Activated T-helper 2 cell treated with anti-CD3 and anti-CD28 coated beads, Interferon-gamma antibody, Interleukin-2, Interleukin-4, amounts not matched to agents 10 μg/mL and 5 μg/mL and 100 μg/mL, durations not matched to agents 14 hours and 24 hours and 36 hours (primary cell): Measurements from ENCODE around the gene IL17D. TPM values are rescaled to one million over a fixed set of nuclear protein-coding genes. Genes with fewer than 3 reads are reported as not detected.

Source experiments
- DNase-seq: peaks from one replicate; pipeline ENCODE4 v3.0.0; 2021; ENCODE audit warnings: low spot score
- H3K27ac Mint-ChIP-seq: one replicate; pipeline ENCODE4 v1.8.0; 2021; ENCODE audit warnings: mixed read lengths
- H3K27me3 Mint-ChIP-seq: one replicate; pipeline ENCODE4 v1.8.0; 2021; ENCODE audit warnings: low read depth, mixed read lengths
- H3K36me3 Mint-ChIP-seq: one replicate; pipeline ENCODE4 v1.8.0; 2021; ENCODE audit warnings: low read depth, mixed read lengths
- H3K4me1 Mint-ChIP-seq: one replicate; pipeline ENCODE4 v1.8.0; 2021; ENCODE audit warnings: low read depth, mixed read lengths
- H3K4me3 Mint-ChIP-seq: one replicate; pipeline ENCODE4 v1.8.0; 2021; ENCODE audit warnings: low read depth, mild to moderate bottlenecking, moderate library complexity, mixed read lengths
- H3K9me3 Mint-ChIP-seq: one replicate; pipeline ENCODE4 v1.8.0; 2021; ENCODE audit warnings: mixed read lengths
- intact Hi-C: fragments of 100-400 bp; cut with micrococcal nuclease; formaldehyde crosslinking; loops from one replicate; pipeline ENCODE4 v1.15.1; 2023
- total RNA-seq: library from RNA; stranded (reverse); gene quantifications from 2 replicates; pipeline ENCODE4 v1.2.3, GENCODE V29; 2022

The IL17D gene
- total RNA-seq, 1 donor from 2014 or later = 0.25 TPM

GRCh38 chr13:20701461-20701860, 2.0 kb upstream of the IL17D start:
- Mint-ChIP-seq H3K9me3 (no peaks in the 10 kb centered on the region), H3K4me3 (no peak overlapping the region), H3K4me1 (peaks cover 5% of the 10 kb centered on the region), H3K27me3 (peaks cover 43% of the 10 kb centered on the region), H3K27ac (no peak overlapping the region), H3K36me3 (no peaks in the 10 kb centered on the region)
- DNase-seq = no peak
- intact Hi-C loops = loop anchor here (5.0 to 10.0 kb wide), 2 partner anchors 177 to 509 kb away; partner anchors contain the start of genes CRYL1 and GJB2

- H3K4me1 Mint-ChIP-seq = peaks cover 5% of the 10 kb centered on the region
- H3K9me3 Mint-ChIP-seq = no peaks in the 10 kb centered on the region
- intact Hi-C loops = loop anchor here (2.0 to 10.0 kb wide), 3 partner anchors 70 to 510 kb away; partner anchors contain the start of genes CRYL1, EEF1AKMT1 and GJB2
- no peak overlapping the region for H3K27ac Mint-ChIP-seq
- peaks cover 43% of the 10 kb centered on the region for H3K27me3 Mint-ChIP-seq
- DNase-seq = no peak
- H3K36me3 Mint-ChIP-seq = no peaks in the 10 kb centered on the region
- H3K4me3 Mint-ChIP-seq = peak overlapping the region; percentile 87
Observed at GRCh38 chr13:20702530-20702914, 977 bp upstream of the IL17D start.

GRCh38 chr13:20703780-20704458, 420 bp downstream of the IL17D start:
- Mint-ChIP-seq H3K36me3 (no peaks in the 10 kb centered on the region), H3K4me3 (no peak overlapping the region), H3K27me3 (peaks cover 37% of the 10 kb centered on the region), H3K4me1 (peaks cover 6% of the 10 kb centered on the region), H3K9me3 (no peaks in the 10 kb centered on the region), H3K27ac (no peak overlapping the region)
- DNase-seq = peak; percentile 69
- intact Hi-C loops = loop anchor here (2.0 to 10.0 kb wide), 3 partner anchors 69 to 512 kb away; partner anchors contain the start of genes CRYL1, EEF1AKMT1 and GJB2

- H3K4me3 Mint-ChIP-seq = peak overlapping the region; percentile 76
- no peak for DNase-seq
- no peaks in the 10 kb centered on the region for H3K36me3 Mint-ChIP-seq
- H3K9me3 Mint-ChIP-seq = no peaks in the 10 kb centered on the region
- intact Hi-C loops = loop anchor here (5.0 to 10.0 kb wide), 2 partner anchors 180 to 512 kb away; partner anchors contain the start of genes CRYL1 and GJB2
- H3K27me3 Mint-ChIP-seq = peaks cover 35% of the 10 kb centered on the region
- H3K27ac Mint-ChIP-seq = no peak overlapping the region
- peaks cover 9% of the 10 kb centered on the region for H3K4me1 Mint-ChIP-seq
Observed at GRCh38 chr13:20704459-20705069, 1.1 kb downstream of the IL17D start.

DNA sequence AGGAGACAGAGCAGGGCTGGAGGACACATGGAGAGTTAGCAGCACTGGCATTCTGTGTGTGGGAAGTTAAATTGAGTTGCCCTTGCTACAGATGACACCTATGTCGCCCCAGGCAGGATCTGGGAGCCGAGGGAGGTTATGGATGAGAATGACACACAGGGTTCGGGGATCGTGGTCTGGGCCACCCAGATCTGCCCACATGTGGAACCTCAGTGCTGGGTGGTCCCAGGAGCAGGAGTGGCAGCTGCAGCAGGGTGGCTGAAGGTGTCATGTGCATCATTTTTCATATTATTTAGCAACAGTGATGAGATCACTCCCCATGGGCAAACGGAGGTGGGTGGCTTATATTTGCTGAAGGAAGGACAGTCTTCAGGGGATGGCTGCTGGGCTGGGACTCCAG, 3.2 kb downstream of the IL17D start:
- Mint-ChIP-seq H3K36me3 (no peaks in the 10 kb centered on the region), H3K4me1 (peaks cover 9% of the 10 kb centered on the region), H3K27me3 (peaks cover 19% of the 10 kb centered on the region), H3K9me3 (no peaks in the 10 kb centered on the region), H3K27ac (peak overlapping the region; percentile 9), H3K4me3 (no peak overlapping the region)
- no peak for DNase-seq
- intact Hi-C loops = loop anchor here (10.0 kb wide), 1 partner anchor 182 kb away; the partner anchor contains the start of gene CRYL1

GRCh38 chr13:20708216-20708615, 4.7 kb downstream of the IL17D start:
- H3K27me3 Mint-ChIP-seq = peaks cover 7% of the 10 kb centered on the region
- intact Hi-C loops = loop anchor here (10.0 kb wide), 1 partner anchor 183 kb away; the partner anchor contains the start of gene CRYL1
- H3K36me3 Mint-ChIP-seq = no peaks in the 10 kb centered on the region
- H3K4me1 Mint-ChIP-seq = peaks cover 5% of the 10 kb centered on the region
- no peak for DNase-seq
- no peak overlapping the region for H3K4me3 Mint-ChIP-seq
- no peak overlapping the region for H3K27ac Mint-ChIP-seq
- no peaks in the 10 kb centered on the region for H3K9me3 Mint-ChIP-seq

- intact Hi-C loops = loop anchor here (10.0 kb wide), 1 partner anchor 185 kb away; the partner anchor contains the start of gene CRYL1
- Mint-ChIP-seq H3K9me3 (no peaks in the 10 kb centered on the region), H3K4me3 (no peak overlapping the region), H3K4me1 (peaks cover 5% of the 10 kb centered on the region), H3K36me3 (no peaks in the 10 kb centered on the region), H3K27me3 (peaks cover 13% of the 10 kb centered on the region), H3K27ac (no peak overlapping the region)
- DNase-seq = no peak
Observed at GRCh38 chr13:20709369-20709768, 5.9 kb downstream of the IL17D start.

GRCh38 chr13:20709782-20710181, 6.3 kb downstream of the IL17D start:
- intact Hi-C loops = loop anchor here (5.0 to 10.0 kb wide), 3 partner anchors 118 to 212 kb away; partner anchors contain the start of gene CRYL1
- H3K4me3 Mint-ChIP-seq = no peak overlapping the region
- no peaks in the 10 kb centered on the region for H3K9me3 Mint-ChIP-seq
- no peaks in the 10 kb centered on the region for H3K36me3 Mint-ChIP-seq
- peaks cover 13% of the 10 kb centered on the region for H3K27me3 Mint-ChIP-seq
- no peak for DNase-seq
- no peak overlapping the region for H3K27ac Mint-ChIP-seq
- peaks cover 5% of the 10 kb centered on the region for H3K4me1 Mint-ChIP-seq

DNA sequence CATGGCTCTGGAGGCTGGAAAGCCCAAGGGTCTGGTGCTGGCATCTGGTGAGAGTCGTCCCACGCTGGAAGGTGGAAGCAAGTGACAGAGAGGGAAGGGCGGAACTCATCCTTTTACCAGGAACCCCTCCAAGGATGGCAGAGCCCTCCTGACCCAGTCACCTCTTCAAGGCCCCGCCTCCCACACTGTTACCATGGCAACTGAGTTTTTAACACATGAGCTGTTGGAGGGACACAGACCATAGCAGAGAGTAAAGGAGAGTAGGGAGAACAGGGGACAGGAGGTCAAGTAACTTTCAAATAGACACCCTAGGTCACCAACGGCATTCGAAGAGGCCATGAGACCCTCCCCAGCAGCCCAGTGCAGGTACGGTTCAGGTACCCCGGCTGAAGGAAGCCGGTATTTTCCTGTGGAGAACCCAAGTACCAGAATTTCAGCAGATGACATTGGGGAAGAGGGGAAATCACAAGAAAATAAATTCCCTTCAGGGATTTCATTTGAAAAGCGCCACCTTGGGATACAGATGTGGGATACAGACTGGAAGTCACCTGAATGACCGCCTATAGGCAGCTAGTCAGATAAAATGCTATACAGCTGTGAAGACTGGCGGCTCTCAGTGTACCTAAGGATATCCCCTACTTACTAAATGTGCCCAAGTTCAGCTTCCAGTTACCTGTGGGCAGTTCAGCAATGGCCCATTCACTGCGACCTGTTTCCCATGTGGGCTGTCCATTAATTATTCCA, 8.0 kb downstream of the IL17D start:
- DNase-seq = no peak
- Mint-ChIP-seq H3K27ac (no peak overlapping the region), H3K27me3 (peaks cover 9% of the 10 kb centered on the region), H3K9me3 (no peaks in the 10 kb centered on the region), H3K4me3 (no peak overlapping the region), H3K4me1 (peaks cover 5% of the 10 kb centered on the region), H3K36me3 (no peaks in the 10 kb centered on the region)
- intact Hi-C loops = loop anchor here (1.0 to 5.0 kb wide), 3 partner anchors 116 to 214 kb away; no protein-coding TSS in a partner anchor

GRCh38 chr13:20713014-20713376, 9.5 kb downstream of the IL17D start:
- Mint-ChIP-seq H3K9me3 (no peaks in the 10 kb centered on the region), H3K4me1 (peaks cover 5% of the 10 kb centered on the region)

GRCh38 chr13:20713751-20714150, 10.3 kb downstream of the IL17D start:
- Mint-ChIP-seq H3K27me3 (peaks cover 9% of the 10 kb centered on the region), H3K4me1 (peaks cover 5% of the 10 kb centered on the region), H3K4me3 (no peak overlapping the region), H3K36me3 (no peaks in the 10 kb centered on the region), H3K27ac (no peak overlapping the region), H3K9me3 (no peaks in the 10 kb centered on the region)
- intact Hi-C loops = loop anchor here (5.0 kb wide), 2 partner anchors 114 to 216 kb away; no protein-coding TSS in a partner anchor
- DNase-seq = no peak

More at GRCh38 chr13:20713014-20713376, 9.5 kb downstream of the IL17D start:
- Mint-ChIP-seq H3K36me3 (no peaks in the 10 kb centered on the region), H3K4me3 (no peak overlapping the region), H3K27me3 (peaks cover 9% of the 10 kb centered on the region), H3K27ac (no peak overlapping the region)
- DNase-seq = no peak
- intact Hi-C loops = loop anchor here (5.0 kb wide), 2 partner anchors 114 to 216 kb away; no protein-coding TSS in a partner anchor

DNA sequence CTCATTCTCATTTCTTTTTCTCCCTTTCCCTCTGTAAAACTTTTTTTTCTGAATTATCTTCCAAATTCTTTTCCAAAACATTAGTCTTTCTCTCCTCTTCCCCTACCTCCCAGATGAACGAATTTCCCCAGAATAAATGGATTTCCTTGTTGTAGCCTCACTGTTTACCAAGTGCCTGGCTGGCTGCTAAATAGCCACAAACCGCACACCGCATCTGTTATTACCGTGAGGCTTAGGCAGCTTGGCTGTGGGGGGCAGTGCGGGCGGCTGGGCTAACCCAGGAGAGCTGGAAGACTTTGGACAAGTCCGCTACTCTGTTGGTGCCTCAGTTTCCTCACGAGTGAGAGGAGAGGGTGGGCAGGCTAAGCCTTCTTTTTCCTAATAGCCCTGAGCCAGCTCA, 10.7 kb downstream of the IL17D start:
- peaks cover 2% of the 10 kb centered on the region for H3K4me1 Mint-ChIP-seq
- peaks cover 9% of the 10 kb centered on the region for H3K27me3 Mint-ChIP-seq
- no peak overlapping the region for H3K4me3 Mint-ChIP-seq
- intact Hi-C loops = loop anchor here (5.0 kb wide), 2 partner anchors 113 to 217 kb away; no protein-coding TSS in a partner anchor
- H3K9me3 Mint-ChIP-seq = no peaks in the 10 kb centered on the region
- H3K27ac Mint-ChIP-seq = no peak overlapping the region
- no peaks in the 10 kb centered on the region for H3K36me3 Mint-ChIP-seq
- DNase-seq = no peak
